H1 (cell line): ENCODE results near the gene METTL8.

Experiments
- CTCF ChIP-seq, 3 experiments: IDR thresholded peaks; 1 replicate in 2 of 3; 2 replicates in 1 of 3; pipeline versions ENCODE4 v1.5.1 to v1.6.1; 2011; ENCODE audit warnings: low read length in 3 of 3, mild to moderate bottlenecking in 3 of 3, inconsistent platforms in 2 of 3, low read depth in 1 of 3, moderate library complexity in 1 of 3; ENCODE audit not compliant: insufficient read depth in 1 of 3; ENCODE audit errors: control extremely low read depth in 1 of 3
- EGR1 ChIP-seq: IDR thresholded peaks from 2 replicates; pipeline ENCODE4 v1.6.1; 2011; ENCODE audit warnings: low read depth, low read length, borderline replicate concordance
- FOSL1 ChIP-seq: IDR thresholded peaks from 2 replicates; pipeline ENCODE4 v1.6.1; 2011; ENCODE audit warnings: mild to moderate bottlenecking, low read depth, low read length, moderate library complexity; ENCODE audit not compliant: insufficient read depth
- NANOG ChIP-seq: IDR thresholded peaks from 2 replicates; pipeline ENCODE4 v1.6.1; 2011; ENCODE audit warnings: low read length, low read depth, mild to moderate bottlenecking, inconsistent platforms; ENCODE audit not compliant: insufficient read depth, poor library complexity, severe bottlenecking
- RNF2 ChIP-seq: fragments of 200-900, 300-1000 bp; sonication (generic); IDR thresholded peaks from 2 replicates; pipeline ENCODE4 v1.7.1; 2016; ENCODE audit warnings: borderline replicate concordance, low read depth, mild to moderate bottlenecking, antibody characterized with exemption, low read length; ENCODE audit not compliant: poor library complexity, severe bottlenecking; ENCODE audit errors: missing control alignments
- TF ChIP-seq, protein P1 (sequence below): IDR thresholded peaks from 2 replicates; pipeline ENCODE4 v1.6.1; 2011; ENCODE audit warnings: low read depth, mild to moderate bottlenecking, low read length; ENCODE audit not compliant: insufficient read depth

- TF ChIP-seq CTCF (IDR thresholded peaks at IDR 0.05; ENCODE audit: control extremely low read depth in 1 of 3, insufficient read depth in 1 of 3, low read depth in 1 of 3, low read length in 3 of 3), result no peak
- TF ChIP-seq EGR1, result no peak
- no peak for TF ChIP-seq FOSL1
- no peak for TF ChIP-seq RNF2
- no peak for TF ChIP-seq NANOG
- TF ChIP-seq, protein P1, sequence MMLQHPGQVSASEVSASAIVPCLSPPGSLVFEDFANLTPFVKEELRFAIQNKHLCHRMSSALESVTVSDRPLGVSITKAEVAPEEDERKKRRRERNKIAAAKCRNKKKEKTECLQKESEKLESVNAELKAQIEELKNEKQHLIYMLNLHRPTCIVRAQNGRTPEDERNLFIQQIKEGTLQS, result no peak
Observed at GRCh38 chr2:171410624-171411023, 23.2 kb downstream of the METTL8 start.
